ENCODE data around the gene AS3MT. TPM values are rescaled to one million over a fixed set of nuclear protein-coding genes. Genes with fewer than 3 reads are reported as not detected.

The AS3MT gene
- polyA plus RNA-seq, 1 donor (not counting 4 experiments of a cell fraction or from before 2014, with no cell fraction given): 2.0 TPM

- Histone ChIP-seq H2AFZ (ENCODE audit: control insufficient read depth, low read length) (no peak overlapping the region), H3K4me3 (ENCODE audit: control insufficient read depth in 2 of 3, extremely low read depth in 1 of 3, insufficient read depth in 2 of 3, low read depth in 1 of 3, low read length in 3 of 3) (no peak overlapping the region), H3K79me2 (ENCODE audit: control insufficient read depth, insufficient read depth, low read length) (no peaks in the 10 kb centered on the region), H3K4me1 (ENCODE audit: control insufficient read depth, extremely low read depth, insufficient read depth, low read length) (no peaks in the 10 kb centered on the region), H3K36me3 (ENCODE audit: control insufficient read depth in 2 of 2, extremely low read depth in 1 of 2, insufficient read depth in 2 of 2, low read length in 2 of 2) (no peaks in the 10 kb centered on the region), H4K20me1 (ENCODE audit: control insufficient read depth, extremely low read depth, insufficient read depth, low read length) (no peaks in the 10 kb centered on the region), H3K27me3 (ENCODE audit: control insufficient read depth, extremely low read depth, insufficient read depth, low read length) (no peaks in the 10 kb centered on the region), H3K9me3 (ENCODE audit: control insufficient read depth, low read depth, low read length) (no peaks in the 10 kb centered on the region), H3K9me1 (ENCODE audit: control insufficient read depth, extremely low read depth, insufficient read depth, low read length) (no peaks in the 10 kb centered on the region), H3K27ac (ENCODE audit: control insufficient read depth, insufficient read depth, low read length) (no peak overlapping the region), H3K9ac (ENCODE audit: control insufficient read depth, extremely low read depth, insufficient read depth, low read length) (no peak overlapping the region), H3K4me2 (ENCODE audit: control insufficient read depth, extremely low read depth, insufficient read depth, low read depth, low read length) (no peak overlapping the region)
- dilution Hi-C loops (cut with MboI; ENCODE audit: extremely low pct_ligation_motif_present, low sequenced_read_pairs): no loop called here
- no peak for DNase-seq (ENCODE audit: low read depth, low spot score)
- FAIRE-seq: no peak
- no peak for TF ChIP-seq EZH2 (IDR thresholded peaks at IDR 0.05; ENCODE audit: low read length)
- TF ChIP-seq CTCF (optimal IDR thresholded peaks at IDR 0.05 in 1 of 3, IDR thresholded peaks at IDR 0.05 in 1 of 3, conservative IDR thresholded peaks at IDR 0.05 in 1 of 3; ENCODE audit: extremely low read depth in 1 of 3, insufficient read depth in 2 of 3, low read length in 3 of 3): no peak
Measured at GRCh38 chr10:102904346-102904745, 35.1 kb downstream of the AS3MT start.

GRCh38 chr10:102906507-102906906 is 37.2 kb downstream of the AS3MT start:
- no peak overlapping the region for H3K9ac ChIP-seq (ENCODE audit: control insufficient read depth, extremely low read depth, insufficient read depth, low read length)
- H3K9me1 ChIP-seq (ENCODE audit: control insufficient read depth, extremely low read depth, insufficient read depth, low read length): no peaks in the 10 kb centered on the region
- FAIRE-seq: no peak
- no peaks in the 10 kb centered on the region for H3K79me2 ChIP-seq (ENCODE audit: control insufficient read depth, insufficient read depth, low read length)
- no peak overlapping the region for H2AFZ ChIP-seq (ENCODE audit: control insufficient read depth, low read length)
- H3K27me3 ChIP-seq (ENCODE audit: control insufficient read depth, extremely low read depth, insufficient read depth, low read length): no peaks in the 10 kb centered on the region
- TF ChIP-seq EZH2 (IDR thresholded peaks at IDR 0.05; ENCODE audit: low read length) (no peak), CTCF (optimal IDR thresholded peaks at IDR 0.05 in 1 of 3, IDR thresholded peaks at IDR 0.05 in 1 of 3, conservative IDR thresholded peaks at IDR 0.05 in 1 of 3; ENCODE audit: extremely low read depth in 1 of 3, insufficient read depth in 2 of 3, low read length in 3 of 3) (no peak)
- DNase-seq (ENCODE audit: low read depth, low spot score): no peak
- no peaks in the 10 kb centered on the region for H3K36me3 ChIP-seq (ENCODE audit: control insufficient read depth in 2 of 2, extremely low read depth in 1 of 2, insufficient read depth in 2 of 2, low read length in 2 of 2)
- no peaks in the 10 kb centered on the region for H3K9me3 ChIP-seq (ENCODE audit: control insufficient read depth, low read depth, low read length)
- H3K27ac ChIP-seq (ENCODE audit: control insufficient read depth, insufficient read depth, low read length): no peak overlapping the region
- H3K4me2 ChIP-seq (ENCODE audit: control insufficient read depth, extremely low read depth, insufficient read depth, low read depth, low read length): no peak overlapping the region
- no peak overlapping the region for H3K4me3 ChIP-seq (ENCODE audit: control insufficient read depth in 2 of 3, extremely low read depth in 1 of 3, insufficient read depth in 2 of 3, low read depth in 1 of 3, low read length in 3 of 3)
- H4K20me1 ChIP-seq (ENCODE audit: control insufficient read depth, extremely low read depth, insufficient read depth, low read length): no peaks in the 10 kb centered on the region
- dilution Hi-C loops (cut with MboI; ENCODE audit: extremely low pct_ligation_motif_present, low sequenced_read_pairs): no loop called here
- no peaks in the 10 kb centered on the region for H3K4me1 ChIP-seq (ENCODE audit: control insufficient read depth, extremely low read depth, insufficient read depth, low read length)

Data from keratinocyte (primary cell).